Type B pancreatic cell (in vitro differentiated cells): ENCODE data around the gene MACROD1. TPM values are rescaled to one million over a fixed set of nuclear protein-coding genes. Genes with fewer than 3 reads are reported as not detected.

ENCODE experiments used
- DNase-seq: peaks from one replicate; pipeline ENCODE4 v3.0.0; 2021; ENCODE audit warnings: mixed read lengths; ENCODE audit not compliant: unreplicated experiment; ENCODE audit errors: extremely low spot score
- H3K27ac Mint-ChIP-seq: 2 replicates; pipeline ENCODE4 v1.8.0; 2021; ENCODE audit warnings: mild to moderate bottlenecking, mixed read lengths
- H3K27me3 Mint-ChIP-seq: 2 replicates; pipeline ENCODE4 v1.8.0; 2021; ENCODE audit warnings: mixed read lengths
- H3K36me3 Mint-ChIP-seq: 2 replicates; pipeline ENCODE4 v1.8.0; 2021; ENCODE audit warnings: mixed read lengths
- H3K4me1 Mint-ChIP-seq: one replicate; pipeline ENCODE4 v1.8.0; 2021; ENCODE audit warnings: mixed read lengths; ENCODE audit not compliant: unreplicated experiment
- H3K4me3 Mint-ChIP-seq: 2 replicates; pipeline ENCODE4 v1.8.0; 2021; ENCODE audit warnings: mild to moderate bottlenecking, mixed read lengths
- H3K9me3 Mint-ChIP-seq: 2 replicates; pipeline ENCODE4 v1.8.0; 2021; ENCODE audit warnings: mixed read lengths
- CTCF ChIP-seq: fragments of 200-600 bp; sonication (generic); conservative IDR thresholded peaks from 2 replicates; pipeline ENCODE4 v1.5.0; 2021; ENCODE audit warnings: antibody characterized with exemption, mild to moderate bottlenecking
- total RNA-seq: library from RNA; stranded (reverse); gene quantifications from 2 replicates; pipeline ENCODE4 v1.2.1, GENCODE V29; 2021; ENCODE audit warnings: low replicate concordance

MACROD1 gene
- total RNA-seq, 1 donor from 2014 or later: 21.1 TPM

GRCh38 chr11:64118876-64119665, 46.8 kb downstream of the MACROD1 start:
- H3K27me3 Mint-ChIP-seq: peaks cover 3% of the 10 kb centered on the region
- H3K4me1 Mint-ChIP-seq: peaks cover 22% of the 10 kb centered on the region
- DNase-seq: no peak
- no peak overlapping the region for H3K4me3 Mint-ChIP-seq
- no peaks in the 10 kb centered on the region for H3K9me3 Mint-ChIP-seq
- no peak for TF ChIP-seq CTCF
- H3K27ac Mint-ChIP-seq: no peak overlapping the region
- peaks cover 3% of the 10 kb centered on the region for H3K36me3 Mint-ChIP-seq

- TF ChIP-seq CTCF: no peak
- H3K9me3 Mint-ChIP-seq: no peaks in the 10 kb centered on the region
- H3K27me3 Mint-ChIP-seq: peaks cover 3% of the 10 kb centered on the region
- H3K36me3 Mint-ChIP-seq: peaks cover 3% of the 10 kb centered on the region
- no peak overlapping the region for H3K27ac Mint-ChIP-seq
- no peak for DNase-seq
- H3K4me3 Mint-ChIP-seq: no peak overlapping the region
- peaks cover 22% of the 10 kb centered on the region for H3K4me1 Mint-ChIP-seq
Measured at GRCh38 chr11:64117763-64118459, 48.0 kb downstream of the MACROD1 start.

GRCh38 chr11:64115531-64116522, 50.1 kb downstream of the MACROD1 start:
- DNase-seq: no peak
- Mint-ChIP-seq H3K27me3 (peaks cover 3% of the 10 kb centered on the region), H3K4me3 (peak overlapping the region; percentile 1)

GRCh38 chr11:64114231-64114630, 51.7 kb downstream of the MACROD1 start:
- Mint-ChIP-seq H3K36me3 (peaks cover 3% of the 10 kb centered on the region), H3K9me3 (no peaks in the 10 kb centered on the region), H3K27ac (no peak overlapping the region), H3K27me3 (peaks cover 3% of the 10 kb centered on the region), H3K4me1 (peaks cover 22% of the 10 kb centered on the region), H3K4me3 (no peak overlapping the region)
- TF ChIP-seq CTCF: no peak
- no peak for DNase-seq

More at GRCh38 chr11:64115531-64116522, 50.1 kb downstream of the MACROD1 start:
- no peak for TF ChIP-seq CTCF
- Mint-ChIP-seq H3K27ac (no peak overlapping the region), H3K9me3 (no peaks in the 10 kb centered on the region), H3K36me3 (peaks cover 3% of the 10 kb centered on the region), H3K4me1 (peaks cover 29% of the 10 kb centered on the region)

- H3K36me3 Mint-ChIP-seq: peaks cover 3% of the 10 kb centered on the region
- no peak for DNase-seq
- H3K4me3 Mint-ChIP-seq: no peak overlapping the region
- TF ChIP-seq CTCF: no peak
- no peaks in the 10 kb centered on the region for H3K9me3 Mint-ChIP-seq
- H3K27me3 Mint-ChIP-seq: peaks cover 3% of the 10 kb centered on the region
- H3K27ac Mint-ChIP-seq: no peak overlapping the region
- peaks cover 14% of the 10 kb centered on the region for H3K4me1 Mint-ChIP-seq
Measured at GRCh38 chr11:64113462-64113780, 52.5 kb downstream of the MACROD1 start.
